Right atrium auricular region (tissue), 2 donors: Measurements from ENCODE around the gene YTHDF1. TPM values are rescaled to one million over a fixed set of nuclear protein-coding genes. Genes with fewer than 3 reads are reported as not detected.
"Not testable (repeated sequence)": the region's sequence is repeated elsewhere in the genome, so short reads cannot be mapped to it uniquely, and the experiment has no call there.

ENCODE experiments used
- DNase-seq: peaks from one replicate; pipeline ENCODE4 v3.0.0-alpha.2; 2019; ENCODE audit warnings: low spot score
- H3K27ac ChIP-seq, 2 donors: fragments of 200-600 bp; sonication (generic); 1 replicate in 1 of 2; 2 replicates in 1 of 2; pipeline ENCODE4 v1.5.1; 2016 to 2019
- H3K27me3 ChIP-seq, 2 donors: fragments of 200-600 bp; sonication (generic); one replicate each; pipeline versions ENCODE4 v1.5.1 to v1.6.0; 2017 to 2019
- H3K36me3 ChIP-seq: fragments of 200-600 bp; sonication (generic); one replicate; pipeline ENCODE4 v1.5.1; 2016
- H3K4me1 ChIP-seq, 2 donors: fragments of 200-600 bp; sonication (generic); one replicate each; pipeline versions ENCODE4 v1.5.1 to v1.6.0; 2017 to 2019
- H3K4me3 ChIP-seq, 2 donors: fragments of 200-600 bp; sonication (generic); 1 replicate in 1 of 2; 2 replicates in 1 of 2; pipeline ENCODE4 v1.5.1; 2017 to 2019; ENCODE audit warnings: mild to moderate bottlenecking in 1 of 2, moderate library complexity in 1 of 2
- H3K9me3 ChIP-seq, 2 donors: fragments of 200-600 bp; sonication (generic); one replicate each; pipeline ENCODE4 v1.5.1; 2019
- CTCF ChIP-seq, 2 donors: fragments of 200-600 bp; sonication (generic); IDR thresholded peaks; one replicate each; pipeline ENCODE4 v1.5.1; 2019; ENCODE audit warnings: antibody characterized with exemption in 2 of 2
- total RNA-seq, 2 donors: library from RNA; depleted of rRNA; stranded (reverse); fragments of >200 nt; gene quantifications; one replicate each; pipeline ENCODE4 v1.1.0, GENCODE V29; 2016

The YTHDF1 gene
- total RNA-seq, 2 donors from 2014 or later, result 15.7 to 26.1 TPM

GRCh38 chr20:63253065-63253437 lies 37.1 kb upstream of the YTHDF1 start:
- no peaks in the 10 kb centered on the region for H3K9me3 ChIP-seq
- H3K27me3 ChIP-seq, result peaks cover 7 to 29% of the 10 kb centered on the region in 2 donors
- no peak for DNase-seq
- peak overlapping the region in 1 of 2 donors; percentile 45 for H3K4me3 ChIP-seq
- H3K36me3 ChIP-seq, result no peaks in the 10 kb centered on the region
- peaks cover 0 to 20% of the 10 kb centered on the region in 2 donors for H3K4me1 ChIP-seq
- no peak for TF ChIP-seq CTCF (IDR thresholded peaks at IDR 0.05)
- no peak overlapping the region for H3K27ac ChIP-seq

- H3K27me3 ChIP-seq, result peaks cover 8 to 29% of the 10 kb centered on the region in 2 donors
- no peak for DNase-seq
- peaks cover 0 to 20% of the 10 kb centered on the region in 2 donors for H3K4me1 ChIP-seq
- H3K4me3 ChIP-seq, result no peak overlapping the region
- no peaks in the 10 kb centered on the region for H3K36me3 ChIP-seq
- TF ChIP-seq CTCF (IDR thresholded peaks at IDR 0.05), result no peak
- no peaks in the 10 kb centered on the region for H3K9me3 ChIP-seq
- H3K27ac ChIP-seq, result no peak overlapping the region
Measured at GRCh38 chr20:63252284-63252711, 36.4 kb upstream of the YTHDF1 start.

GRCh38 chr20:63251350-63251749 lies 35.4 kb upstream of the YTHDF1 start:
- H3K4me3 ChIP-seq, H3K27ac ChIP-seq, DNase-seq, H3K9me3 ChIP-seq, H3K36me3 ChIP-seq: not testable (repeated sequence)
- TF ChIP-seq CTCF (IDR thresholded peaks at IDR 0.05), result peak in 1 of 2 donors; percentile 13
- Histone ChIP-seq H3K4me1 (peaks cover 0 to 20% of the 10 kb centered on the region in 2 donors), H3K27me3 (peaks cover 8 to 29% of the 10 kb centered on the region in 2 donors)

- Histone ChIP-seq H3K9me3 (no peaks in the 10 kb centered on the region), H3K4me1 (peaks cover 0 to 20% of the 10 kb centered on the region in 2 donors), H3K4me3 (no peak overlapping the region), H3K36me3 (no peaks in the 10 kb centered on the region), H3K27ac (no peak overlapping the region), H3K27me3 (peaks cover 6 to 22% of the 10 kb centered on the region in 2 donors)
- TF ChIP-seq CTCF (IDR thresholded peaks at IDR 0.05), result no peak
- DNase-seq, result no peak
Measured at GRCh38 chr20:63249891-63250290, 34.0 kb upstream of the YTHDF1 start.

- no peak for TF ChIP-seq CTCF (IDR thresholded peaks at IDR 0.05)
- Histone ChIP-seq H3K27ac (no peak overlapping the region), H3K4me1 (peaks cover 0 to 12% of the 10 kb centered on the region in 2 donors), H3K4me3 (no peak overlapping the region), H3K36me3 (no peaks in the 10 kb centered on the region), H3K9me3 (no peaks in the 10 kb centered on the region), H3K27me3 (peaks cover 3 to 13% of the 10 kb centered on the region in 2 donors)
- no peak for DNase-seq
Measured at GRCh38 chr20:63248835-63249591, 33.1 kb upstream of the YTHDF1 start.
